GM12874 (cell line): Measurements from ENCODE around the gene GNA12.

Experiments
- TF ChIP-seq, protein P1 (sequence below): IDR thresholded peaks from 2 replicates; pipeline ENCODE4 v1.5.1; 2011; ENCODE audit warnings: low read depth, mild to moderate bottlenecking, control low read depth, low read length, moderate library complexity; ENCODE audit not compliant: insufficient read depth

Gene GNA12

DNA sequence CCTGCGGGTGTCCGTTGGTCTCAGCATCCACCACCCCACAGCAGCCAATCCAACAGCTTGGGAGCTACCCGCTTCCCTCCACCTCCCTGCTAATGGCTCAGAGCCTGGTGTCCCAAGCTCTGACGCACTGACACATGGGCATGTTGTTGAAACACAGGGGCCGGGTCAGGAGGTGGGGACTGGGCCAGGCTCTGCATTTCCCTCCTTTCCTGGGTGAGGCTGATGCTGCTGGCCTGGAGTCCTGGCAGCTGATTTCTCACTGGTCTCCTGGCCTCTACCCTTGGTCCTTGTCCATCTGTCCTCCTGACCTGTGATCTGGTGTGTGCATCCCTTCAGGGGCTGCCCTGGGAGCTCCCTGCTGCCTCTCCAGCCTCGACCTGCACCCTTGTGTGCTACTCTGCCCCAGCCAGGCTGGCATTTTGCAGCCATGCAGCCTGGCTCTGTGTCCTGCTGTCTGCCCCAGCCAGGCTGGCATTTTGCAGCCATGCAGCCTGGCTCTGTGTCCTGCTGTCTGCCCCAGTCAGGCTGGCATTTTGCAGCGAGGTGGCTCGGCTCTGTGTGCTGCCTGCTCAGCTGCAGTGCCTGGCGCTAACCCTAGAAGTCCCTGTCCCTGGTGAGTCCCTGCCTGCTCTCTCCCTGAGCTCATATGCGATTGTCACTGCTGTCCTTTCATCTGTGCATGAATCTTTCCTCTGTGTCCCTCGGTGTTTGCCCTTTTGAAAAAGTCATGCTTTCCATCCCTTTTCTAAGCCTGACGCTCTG lies 142.1 kb downstream of the GNA12 start:
- TF ChIP-seq, protein P1, sequence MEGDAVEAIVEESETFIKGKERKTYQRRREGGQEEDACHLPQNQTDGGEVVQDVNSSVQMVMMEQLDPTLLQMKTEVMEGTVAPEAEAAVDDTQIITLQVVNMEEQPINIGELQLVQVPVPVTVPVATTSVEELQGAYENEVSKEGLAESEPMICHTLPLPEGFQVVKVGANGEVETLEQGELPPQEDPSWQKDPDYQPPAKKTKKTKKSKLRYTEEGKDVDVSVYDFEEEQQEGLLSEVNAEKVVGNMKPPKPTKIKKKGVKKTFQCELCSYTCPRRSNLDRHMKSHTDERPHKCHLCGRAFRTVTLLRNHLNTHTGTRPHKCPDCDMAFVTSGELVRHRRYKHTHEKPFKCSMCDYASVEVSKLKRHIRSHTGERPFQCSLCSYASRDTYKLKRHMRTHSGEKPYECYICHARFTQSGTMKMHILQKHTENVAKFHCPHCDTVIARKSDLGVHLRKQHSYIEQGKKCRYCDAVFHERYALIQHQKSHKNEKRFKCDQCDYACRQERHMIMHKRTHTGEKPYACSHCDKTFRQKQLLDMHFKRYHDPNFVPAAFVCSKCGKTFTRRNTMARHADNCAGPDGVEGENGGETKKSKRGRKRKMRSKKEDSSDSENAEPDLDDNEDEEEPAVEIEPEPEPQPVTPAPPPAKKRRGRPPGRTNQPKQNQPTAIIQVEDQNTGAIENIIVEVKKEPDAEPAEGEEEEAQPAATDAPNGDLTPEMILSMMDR: no peak

DNA sequence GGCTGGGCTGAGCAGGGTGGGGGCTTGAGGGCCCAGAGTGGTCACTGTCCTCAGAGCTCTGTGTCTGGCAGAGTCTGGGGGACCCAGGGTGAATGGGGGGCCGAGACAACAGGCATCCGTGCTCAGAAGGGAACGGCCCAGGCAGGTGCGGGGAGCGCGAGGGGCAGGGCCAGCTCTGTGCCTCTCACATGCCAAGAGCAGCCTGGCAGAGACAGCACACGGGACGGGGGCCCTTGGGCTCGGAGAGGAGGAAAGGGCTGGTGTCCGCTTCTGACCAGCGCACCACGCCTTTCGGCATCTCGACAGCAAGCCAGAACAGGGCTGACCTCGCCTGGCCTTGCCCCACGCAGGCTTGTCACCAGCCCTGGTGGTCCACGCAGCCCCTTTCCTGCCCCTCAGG lies 142.7 kb downstream of the GNA12 start:
- TF ChIP-seq, protein P1: no peak

DNA sequence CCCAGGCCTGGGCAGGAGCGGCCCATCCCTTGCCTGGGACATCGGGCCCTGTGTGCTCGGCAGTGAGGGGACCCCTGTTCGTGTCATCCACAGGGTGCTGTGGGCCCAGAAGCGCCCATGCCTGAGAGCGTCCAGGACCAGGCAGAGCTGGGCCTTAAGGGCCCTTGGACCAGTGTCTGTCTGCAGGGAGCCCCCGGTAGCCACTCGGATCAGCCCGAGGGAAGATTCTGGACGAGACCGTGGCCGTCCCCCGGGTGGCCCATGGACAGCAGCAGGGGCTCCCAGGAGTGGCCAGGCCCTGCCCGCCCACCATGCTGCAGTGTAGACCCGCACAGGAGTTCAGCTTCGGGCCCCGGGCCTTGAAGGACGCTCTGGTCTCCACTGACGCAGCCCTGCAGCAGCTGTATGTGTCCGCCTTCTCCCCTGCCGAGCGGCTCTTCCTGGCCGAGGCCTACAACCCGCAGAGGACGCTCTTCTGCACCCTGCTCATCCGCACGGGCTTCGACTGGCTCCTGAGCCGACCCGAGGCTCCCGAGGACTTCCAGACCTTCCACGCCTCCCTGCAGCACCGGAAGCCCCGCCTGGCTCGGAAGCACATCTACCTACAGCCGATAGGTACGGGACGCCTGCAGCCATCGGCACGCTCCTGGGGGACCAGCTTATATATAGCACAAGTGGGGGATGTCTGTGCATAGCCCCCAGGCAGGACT lies 143.8 kb downstream of the GNA12 start:
- TF ChIP-seq, protein P1: no peak

DNA sequence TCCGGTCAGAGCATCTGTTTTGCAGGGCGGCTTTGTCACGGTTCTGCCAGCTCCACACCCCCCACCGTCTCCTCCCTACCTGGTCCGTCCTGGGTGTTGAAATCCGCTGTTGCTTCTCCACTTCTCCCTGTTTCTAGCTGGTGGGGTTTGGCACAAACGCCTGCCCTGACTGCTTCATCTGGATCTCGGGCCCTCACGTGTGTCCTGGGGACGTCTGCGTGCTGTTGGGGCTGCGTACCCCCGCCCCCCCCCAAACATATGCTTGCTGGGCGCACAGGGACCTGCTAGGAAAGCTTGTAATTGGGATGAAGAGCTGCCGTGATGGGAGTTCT lies 144.9 kb downstream of the GNA12 start:
- TF ChIP-seq, protein P1: no peak

DNA sequence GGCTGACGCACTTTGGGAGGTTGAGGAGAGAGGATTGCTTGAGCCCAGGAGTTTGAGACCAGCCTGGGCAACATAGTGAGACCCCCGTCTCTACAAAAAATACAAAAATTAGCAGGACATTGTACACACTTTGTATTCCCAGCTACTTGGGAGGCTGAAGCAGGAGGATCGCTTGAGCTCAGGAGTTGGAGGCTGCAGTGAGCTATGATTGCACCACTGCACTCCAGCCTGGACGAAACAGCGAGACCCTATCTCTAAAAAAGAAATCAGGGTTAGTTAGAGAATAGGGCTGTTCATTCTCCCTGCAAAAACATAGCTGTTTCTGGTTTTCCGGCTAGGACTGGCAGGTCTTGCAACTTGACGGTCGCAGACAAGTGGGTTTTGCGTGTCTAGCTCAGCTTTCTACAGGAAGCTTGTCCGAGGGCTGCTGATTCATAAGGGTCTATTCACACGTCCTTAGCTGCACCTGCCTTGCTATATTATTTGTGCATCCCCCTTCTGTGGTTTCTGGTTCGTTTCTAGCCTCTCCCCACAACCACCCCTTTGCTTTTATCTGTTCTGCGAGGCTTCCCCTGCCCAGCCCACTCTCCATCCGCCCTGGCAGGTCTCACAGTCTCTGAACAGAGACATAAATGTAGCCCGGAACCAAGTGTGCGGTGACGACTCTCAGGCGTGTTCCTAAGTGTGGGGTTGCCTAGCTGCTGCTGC lies 145.4 kb downstream of the GNA12 start:
- TF ChIP-seq, protein P1: no peak

DNA sequence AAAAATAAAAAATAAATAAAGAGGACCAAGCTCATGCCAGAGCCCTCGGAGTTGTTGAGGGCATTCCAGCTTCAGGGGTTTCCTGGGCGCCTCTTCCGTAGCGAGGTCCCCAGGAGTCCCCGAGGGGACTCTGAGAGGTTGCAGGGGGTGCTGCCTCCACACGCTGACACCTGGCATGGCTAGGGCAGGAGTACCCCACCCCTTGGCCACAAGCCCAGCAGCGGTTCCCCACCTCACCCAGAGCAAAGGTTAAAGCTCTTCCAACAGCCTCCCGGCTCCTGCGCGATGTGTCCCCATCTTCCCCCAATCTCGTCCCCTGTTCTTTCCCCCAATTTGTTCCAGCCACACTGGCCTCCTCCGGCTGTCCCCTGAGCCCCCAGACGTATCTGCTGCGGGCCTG lies 151.6 kb downstream of the GNA12 start:
- TF ChIP-seq, protein P1: no peak

DNA sequence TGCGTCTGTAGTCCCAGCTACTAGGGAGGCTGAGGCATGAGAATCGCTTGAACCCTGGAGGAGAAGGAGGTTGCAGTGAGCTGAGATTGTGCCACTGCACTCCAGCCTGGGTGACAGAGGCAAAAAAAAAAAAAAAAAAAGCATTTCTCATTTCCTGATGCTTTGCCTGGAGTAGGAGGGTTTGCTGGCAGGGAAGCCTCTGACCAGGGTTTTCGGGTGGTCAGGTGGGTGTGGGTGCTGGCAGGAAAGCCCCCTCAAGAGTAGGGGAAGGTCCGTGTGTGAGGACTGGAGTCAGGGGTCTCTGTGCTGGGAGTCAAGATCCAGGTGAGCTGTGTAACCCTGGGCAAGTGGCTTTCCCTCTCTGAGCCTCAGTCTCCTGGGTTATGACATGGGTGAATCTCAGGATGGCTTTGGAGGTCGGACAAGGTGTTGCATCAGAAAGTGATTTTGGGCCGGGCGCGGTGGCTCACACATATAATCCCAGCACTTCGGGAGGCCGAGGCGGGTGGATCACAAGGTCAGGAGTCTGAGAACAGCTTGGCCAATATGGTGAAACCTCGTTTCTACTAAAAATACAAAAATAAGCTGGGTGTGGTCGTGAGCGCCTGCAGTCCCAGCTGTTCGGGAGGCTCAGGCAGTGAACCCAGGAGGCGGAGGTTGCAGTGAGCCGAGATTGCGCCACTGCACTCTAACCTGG lies 152.9 kb downstream of the GNA12 start:
- TF ChIP-seq, protein P1: no peak
